SW 1271 (cell line): ENCODE data around the gene OCIAD1.
"Not testable (repeated sequence)": the region's sequence is repeated elsewhere in the genome, so short reads cannot be mapped to it uniquely, and the experiment has no call there.

ENCODE experiments used
- DNase-seq, 2 experiments: peaks; one replicate each; lab custom pipeline; 2025; lab: John Stamatoyannopoulos, UW

Gene OCIAD1, protein sequence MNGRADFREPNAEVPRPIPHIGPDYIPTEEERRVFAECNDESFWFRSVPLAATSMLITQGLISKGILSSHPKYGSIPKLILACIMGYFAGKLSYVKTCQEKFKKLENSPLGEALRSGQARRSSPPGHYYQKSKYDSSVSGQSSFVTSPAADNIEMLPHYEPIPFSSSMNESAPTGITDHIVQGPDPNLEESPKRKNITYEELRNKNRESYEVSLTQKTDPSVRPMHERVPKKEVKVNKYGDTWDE

DNA sequence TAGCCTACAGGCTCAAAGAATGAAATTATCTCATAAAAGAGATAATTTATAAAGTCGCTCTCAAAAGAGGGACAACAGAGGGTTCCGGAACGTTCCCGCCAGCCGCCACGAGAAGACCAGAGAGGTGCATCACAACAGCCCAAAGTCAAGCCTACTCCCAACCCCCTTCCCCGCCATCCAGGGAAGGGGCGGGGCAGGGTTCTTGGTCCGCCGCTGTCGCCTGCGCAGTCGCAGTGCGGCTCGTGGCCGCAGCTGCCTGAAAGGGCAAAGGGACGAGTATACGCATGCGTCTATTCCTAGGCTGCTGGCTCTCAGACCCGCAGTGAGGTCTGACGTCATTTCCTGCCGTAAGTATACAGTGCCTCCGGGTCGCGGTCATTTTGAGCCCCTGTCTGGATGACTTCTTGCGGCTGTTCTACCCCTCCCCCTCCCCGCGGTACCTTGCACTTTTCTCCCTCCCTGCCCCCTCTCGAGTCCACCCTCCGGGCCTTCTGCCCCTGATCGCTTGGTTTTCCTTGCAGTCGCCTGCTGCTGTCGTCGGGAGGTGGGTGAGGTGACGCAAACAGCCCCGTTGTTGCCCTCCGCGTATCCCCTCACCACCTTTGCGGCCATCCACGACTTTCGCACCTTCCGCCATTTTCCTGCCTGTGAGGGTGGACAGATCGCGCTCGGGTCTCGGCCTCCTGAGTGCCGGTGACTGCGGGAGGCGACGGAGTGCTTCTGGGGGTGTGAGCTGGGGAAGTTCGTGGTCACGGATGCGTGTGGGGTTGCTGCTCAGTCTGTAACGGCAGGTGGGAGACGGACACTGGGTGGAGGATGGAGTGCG lies at the start of gene OCIAD1:
Gene OCIAD1, plus strand, starts transcription at position 383 of the 826 bp plus-strand sequence. CDS start 1,537 bp downstream, outside the sequence.
- DNase-seq: peak; percentile 97 to 98

DNA sequence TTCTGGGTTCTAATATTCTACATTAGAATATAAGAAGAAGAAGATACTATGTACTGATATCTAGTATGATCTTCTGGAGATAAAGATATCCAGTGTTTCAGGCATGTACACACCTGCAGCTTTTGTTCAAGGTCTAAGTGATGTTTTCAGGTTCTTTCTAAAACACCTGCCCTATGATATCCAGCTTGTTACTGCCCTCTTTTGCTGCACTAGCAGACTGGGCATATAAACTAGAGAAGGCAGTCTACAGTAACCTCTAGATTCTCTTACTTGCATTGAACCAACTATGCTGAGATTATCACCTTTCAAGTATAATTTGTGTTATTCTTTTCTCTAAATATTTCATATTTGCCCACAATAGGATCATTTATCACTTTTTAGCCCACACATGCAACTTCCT lies 48.9 kb upstream of the OCIAD1 start:
- DNase-seq: no peak

DNA sequence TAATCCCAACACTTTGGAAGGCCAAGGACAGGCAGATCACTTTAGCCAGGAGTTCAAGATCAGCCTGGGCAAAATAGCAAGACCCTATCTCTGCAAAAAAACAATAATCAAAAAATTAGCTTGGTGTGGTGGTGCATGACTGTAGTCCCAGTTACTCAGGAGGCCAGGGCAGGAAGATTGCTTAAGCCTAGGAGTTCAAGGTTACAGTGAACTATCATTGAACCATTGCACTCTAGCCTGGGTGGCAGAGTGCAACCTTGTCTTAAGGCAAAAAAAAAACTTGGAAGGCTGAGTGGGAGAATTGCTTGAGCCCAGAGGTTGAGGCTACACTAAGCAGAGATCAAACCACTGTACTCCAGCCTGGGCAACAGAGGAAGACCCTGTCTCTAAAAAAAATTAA lies 45.6 kb upstream of the OCIAD1 start:
- no peak for DNase-seq

DNA sequence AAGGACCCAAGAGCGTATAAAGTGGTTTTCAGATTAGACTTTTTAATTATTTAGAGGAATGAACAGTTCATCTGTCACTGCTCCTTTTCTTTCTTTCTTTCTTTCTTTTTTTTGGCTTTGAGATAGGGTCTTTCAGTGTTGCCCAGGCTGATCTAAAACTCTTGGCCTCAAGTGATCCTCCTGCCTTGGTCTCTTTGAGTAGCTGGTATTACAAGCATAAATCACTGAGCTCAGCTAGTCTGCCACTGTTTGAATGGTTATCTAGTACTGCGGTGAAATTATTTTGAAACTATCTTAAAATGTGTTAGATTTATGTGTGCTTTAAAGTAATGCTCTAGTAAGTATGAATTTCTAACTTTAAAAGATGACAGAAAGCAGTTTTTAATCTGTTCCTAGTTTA lies 44.3 kb upstream of the OCIAD1 start:
- DNase-seq: no peak

DNA sequence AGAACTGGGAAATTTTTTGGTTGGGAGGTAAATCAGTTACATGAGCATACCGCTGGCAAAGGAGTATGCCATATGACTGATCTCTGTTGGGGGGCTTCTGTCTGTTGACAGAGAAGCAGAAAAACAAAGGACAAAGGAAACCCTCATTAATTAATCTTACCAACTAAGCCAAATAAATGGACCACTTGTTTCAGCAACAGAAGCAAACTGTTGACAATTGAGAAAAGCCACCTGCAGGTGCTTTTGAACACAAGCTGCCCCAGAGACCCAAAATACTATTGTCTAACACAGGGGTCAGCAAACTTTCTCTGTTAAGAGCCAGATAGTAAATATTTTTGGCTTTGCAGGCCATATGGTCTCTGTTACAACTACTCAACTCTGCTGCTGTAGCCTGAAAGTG lies 43.8 kb upstream of the OCIAD1 start:
- DNase-seq: no peak

DNA sequence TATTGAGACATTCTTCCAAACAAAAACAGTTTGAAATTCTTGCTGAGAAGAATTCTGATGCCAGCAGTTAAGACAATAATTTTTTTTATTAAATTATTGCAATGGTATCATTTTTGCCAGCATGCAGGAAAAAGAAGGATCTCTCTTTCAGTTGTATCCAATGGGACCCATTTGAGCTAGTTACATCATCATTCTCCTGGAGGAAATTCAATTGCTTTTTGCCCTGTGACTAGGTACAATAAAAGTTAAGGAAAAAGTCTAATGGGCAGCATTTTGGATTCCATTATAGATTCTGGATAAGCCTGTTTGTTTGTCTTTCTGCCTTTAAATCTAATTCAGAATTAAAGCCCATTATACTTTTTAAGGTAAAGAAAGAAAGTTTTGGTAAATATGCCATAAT lies 40.3 kb upstream of the OCIAD1 start:
- no peak for DNase-seq

DNA sequence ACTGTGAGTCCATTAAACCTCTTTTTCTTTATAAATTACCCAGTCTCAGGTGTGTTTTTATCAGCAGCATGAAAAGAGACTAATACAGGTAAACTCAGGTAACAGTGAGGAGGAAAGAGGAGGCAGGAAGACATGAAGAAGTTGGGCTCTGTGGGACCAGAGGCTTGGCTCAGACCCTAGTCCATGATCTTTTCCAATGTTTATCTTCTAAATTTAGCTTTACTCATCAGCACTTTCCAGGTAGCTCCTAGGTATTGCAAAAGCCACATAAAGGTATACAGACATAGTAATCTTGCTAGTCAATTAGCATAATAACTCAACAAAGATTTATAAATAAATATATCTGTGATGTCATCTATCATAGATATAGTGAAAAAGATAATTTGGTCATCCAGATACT lies 39.6 kb upstream of the OCIAD1 start:
- DNase-seq: no peak

DNA sequence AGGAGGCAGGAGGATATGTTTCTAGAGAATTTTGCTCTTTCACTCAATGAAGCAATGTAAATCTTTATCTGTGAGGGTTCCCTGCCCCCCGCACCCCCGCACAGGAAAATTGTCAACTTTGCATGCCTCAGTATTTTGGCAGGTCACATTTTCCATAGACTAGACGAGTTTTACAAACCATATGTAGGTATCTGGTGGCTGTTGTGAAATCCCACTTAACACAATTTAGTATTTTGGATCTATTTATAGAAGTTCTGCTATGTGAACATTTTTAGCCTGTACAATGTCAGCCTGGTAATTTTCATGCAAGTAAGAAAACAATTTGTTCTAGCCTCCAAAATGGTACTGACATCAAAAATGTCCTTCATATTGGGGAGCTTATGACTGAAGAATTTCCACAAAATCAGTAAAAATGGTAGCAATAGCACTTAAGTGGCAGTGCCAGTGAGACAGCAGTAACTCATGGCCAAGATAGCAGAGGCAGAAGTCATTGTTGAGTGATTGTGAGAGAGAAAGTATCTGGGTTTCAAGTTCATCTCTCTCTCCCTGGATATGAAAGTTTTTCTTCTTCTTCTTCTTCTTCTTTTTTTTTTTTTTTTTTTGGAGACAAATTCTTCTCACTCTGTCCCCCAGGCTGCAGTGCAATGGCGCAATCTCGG lies 38.4 kb upstream of the OCIAD1 start:
- DNase-seq: no peak

DNA sequence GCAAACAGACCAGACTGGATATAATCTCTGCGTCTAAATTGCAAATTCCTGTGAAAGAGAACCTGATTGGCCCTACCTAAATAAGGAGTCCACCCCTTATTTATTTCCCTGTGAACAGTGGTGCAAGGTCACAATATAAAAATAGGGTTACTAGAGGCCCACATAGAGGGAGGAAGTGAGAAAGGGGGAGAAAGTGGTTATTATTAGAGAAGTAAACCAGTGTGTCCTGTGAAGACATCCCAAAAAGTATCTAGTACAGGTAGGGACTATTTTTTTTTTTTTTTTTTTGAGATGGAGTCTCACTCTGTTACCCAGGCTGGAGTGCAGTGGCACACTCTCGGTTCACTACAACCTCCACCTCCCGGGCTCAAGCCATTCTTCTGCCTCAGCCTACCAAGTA lies 35.8 kb upstream of the OCIAD1 start:
- DNase-seq: no peak

DNA sequence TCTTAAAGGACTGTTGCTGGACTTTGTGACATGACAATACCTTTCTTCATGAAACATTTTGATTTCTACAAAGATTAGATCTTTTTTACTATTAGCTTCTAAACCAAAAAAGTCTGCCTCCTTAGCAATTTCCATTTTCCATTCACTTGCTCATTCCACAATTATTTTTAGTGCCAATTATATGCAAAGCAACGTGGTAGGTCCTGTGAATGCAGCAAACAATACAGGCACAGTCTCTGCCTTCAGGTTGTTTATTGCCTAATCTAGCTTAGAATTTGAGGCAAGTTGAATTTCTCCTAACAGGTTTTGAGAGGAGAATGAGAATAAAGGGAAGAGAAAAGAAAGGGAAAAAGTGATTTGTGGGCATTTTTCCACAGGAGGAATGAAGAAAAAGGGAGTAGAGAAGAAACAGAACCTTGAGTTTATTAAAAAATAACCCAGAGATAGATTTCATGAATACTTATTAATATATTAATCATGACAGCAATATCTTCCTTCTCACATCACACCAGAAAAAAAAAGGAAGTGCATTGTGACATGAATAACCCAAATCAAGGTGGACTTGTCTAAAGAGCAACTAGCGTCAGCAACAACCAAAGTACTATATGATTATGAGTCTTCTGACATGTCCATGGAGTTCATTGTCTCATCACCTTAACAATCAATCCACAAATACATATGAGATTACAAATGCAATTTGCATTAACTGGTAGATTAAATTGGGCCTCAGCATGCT lies 34.5 kb upstream of the OCIAD1 start:
- DNase-seq: no peak

DNA sequence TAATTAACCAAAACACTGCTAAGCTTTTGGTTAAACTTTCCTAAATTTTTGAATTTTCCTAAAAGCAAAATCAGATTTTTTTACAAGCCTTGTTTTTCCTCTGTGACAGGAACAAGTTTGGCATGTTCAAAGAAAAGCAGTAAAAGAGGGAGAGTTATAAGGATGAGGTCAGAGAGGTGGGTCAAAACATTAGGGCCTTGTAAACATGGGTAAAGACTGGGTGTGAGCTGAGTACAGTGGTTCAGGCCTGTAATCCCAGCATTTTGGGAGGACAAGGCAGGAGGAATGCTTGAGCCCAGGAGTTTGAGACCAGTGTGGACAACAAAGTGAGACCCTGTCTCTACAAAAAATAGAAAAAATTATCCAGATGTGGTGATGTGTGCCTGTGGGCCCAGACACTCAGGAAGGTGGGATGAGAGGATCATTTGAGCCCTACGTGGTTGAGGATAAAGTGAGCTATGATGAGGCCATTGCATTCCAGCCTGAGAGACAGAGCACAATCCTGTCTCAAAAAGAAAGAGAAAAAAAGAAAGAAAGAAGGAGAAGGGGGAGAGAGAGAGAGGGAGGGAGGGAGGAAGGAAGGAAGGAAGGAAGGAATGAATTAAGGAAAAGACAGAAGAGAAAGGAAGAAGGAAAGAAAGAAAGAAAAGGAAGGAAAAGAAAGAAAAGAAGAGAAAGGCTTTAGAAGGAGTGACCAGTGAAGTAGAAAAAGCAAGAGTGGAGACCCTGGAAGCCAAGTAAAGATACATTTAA lies 33.8 kb upstream of the OCIAD1 start:
- no peak for DNase-seq

DNA sequence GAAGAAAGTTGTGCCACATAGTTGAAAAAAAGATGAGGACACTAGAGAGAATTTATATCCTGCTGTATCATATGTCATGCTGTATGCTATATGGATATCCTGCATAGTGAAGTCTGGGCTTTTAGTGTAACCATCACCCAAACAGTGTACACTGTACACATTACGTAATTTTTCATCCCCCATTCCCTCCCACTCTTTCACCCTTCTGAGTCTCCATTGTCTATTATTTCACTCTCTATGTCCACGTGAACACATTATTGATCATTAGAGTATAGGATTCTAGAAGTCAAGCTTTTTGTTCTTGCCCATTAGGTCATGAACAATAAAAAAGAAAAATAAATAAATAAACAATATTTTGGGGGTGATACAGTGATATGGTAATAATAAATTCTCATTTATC lies 32.8 kb upstream of the OCIAD1 start:
- DNase-seq: no peak

DNA sequence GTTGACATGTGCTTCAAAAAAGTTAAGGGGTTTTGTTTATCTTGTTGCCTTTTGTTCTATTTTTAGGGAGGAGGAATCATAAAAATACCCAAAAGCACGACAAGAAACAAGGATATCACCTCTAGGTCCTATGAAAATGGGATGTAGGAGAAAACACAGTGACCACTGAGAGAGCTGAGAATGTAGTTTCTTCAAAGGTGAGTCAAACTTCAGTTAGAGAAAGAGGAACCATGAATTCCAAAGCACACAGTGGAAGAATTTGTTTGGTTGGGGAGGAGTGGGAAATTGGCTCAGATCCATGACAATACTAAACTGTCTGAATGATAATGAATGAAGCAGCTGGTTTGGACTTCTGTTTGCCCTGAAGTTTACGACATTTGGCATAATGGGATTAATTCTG lies 31.7 kb upstream of the OCIAD1 start:
- DNase-seq: no peak

DNA sequence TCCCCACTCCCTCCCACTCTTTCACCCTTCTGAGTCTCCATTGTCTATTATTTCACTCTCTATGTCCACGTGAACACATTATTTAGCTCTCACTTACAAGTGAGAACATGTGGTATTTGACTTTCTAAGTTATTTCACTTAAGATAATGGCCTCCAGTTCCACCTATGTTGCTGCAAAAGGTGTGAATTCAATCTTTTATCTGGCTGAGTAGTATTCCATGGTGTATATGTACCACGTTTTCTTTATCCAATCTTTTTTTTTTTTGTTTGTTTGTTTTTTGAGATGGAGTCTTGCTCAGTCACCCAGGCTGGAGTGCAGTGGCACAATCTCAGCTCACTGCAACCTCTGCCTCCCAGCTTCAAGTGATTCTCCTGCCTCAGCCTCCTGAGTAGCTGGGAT lies 30.7 kb upstream of the OCIAD1 start:
- DNase-seq: not testable (repeated sequence)

DNA sequence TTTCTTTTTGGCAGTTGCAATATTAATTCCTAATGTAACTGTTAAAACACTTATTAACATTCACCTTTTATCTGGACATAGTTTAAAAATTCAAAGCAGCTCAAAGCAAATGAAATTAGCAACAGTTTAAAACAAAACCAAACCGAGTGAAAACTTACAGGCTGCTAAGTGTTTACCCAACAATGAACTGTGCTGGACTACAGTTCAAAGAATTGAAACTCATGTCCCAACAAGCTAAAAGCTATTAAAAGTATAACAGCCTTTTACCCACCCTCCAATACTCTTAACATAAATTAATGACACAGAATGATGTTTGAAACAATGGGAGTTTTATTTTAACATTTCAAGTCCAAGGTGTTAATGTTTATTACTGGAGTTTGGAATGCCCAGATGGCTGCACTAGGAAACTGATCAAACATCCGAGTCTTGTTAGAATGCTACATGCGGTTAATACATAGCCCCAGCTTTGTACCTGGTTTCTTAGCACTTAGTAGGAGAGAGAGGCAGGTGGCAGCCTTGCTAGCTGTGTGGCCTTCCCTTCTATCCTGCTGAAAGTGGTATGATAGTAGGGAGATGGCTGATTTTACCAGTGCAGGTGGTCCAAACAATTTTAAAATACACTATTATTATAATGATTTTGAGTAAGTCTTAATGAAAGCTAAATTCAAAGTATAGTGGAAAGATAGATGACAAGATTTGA lies 29.7 kb upstream of the OCIAD1 start:
- no peak for DNase-seq

DNA sequence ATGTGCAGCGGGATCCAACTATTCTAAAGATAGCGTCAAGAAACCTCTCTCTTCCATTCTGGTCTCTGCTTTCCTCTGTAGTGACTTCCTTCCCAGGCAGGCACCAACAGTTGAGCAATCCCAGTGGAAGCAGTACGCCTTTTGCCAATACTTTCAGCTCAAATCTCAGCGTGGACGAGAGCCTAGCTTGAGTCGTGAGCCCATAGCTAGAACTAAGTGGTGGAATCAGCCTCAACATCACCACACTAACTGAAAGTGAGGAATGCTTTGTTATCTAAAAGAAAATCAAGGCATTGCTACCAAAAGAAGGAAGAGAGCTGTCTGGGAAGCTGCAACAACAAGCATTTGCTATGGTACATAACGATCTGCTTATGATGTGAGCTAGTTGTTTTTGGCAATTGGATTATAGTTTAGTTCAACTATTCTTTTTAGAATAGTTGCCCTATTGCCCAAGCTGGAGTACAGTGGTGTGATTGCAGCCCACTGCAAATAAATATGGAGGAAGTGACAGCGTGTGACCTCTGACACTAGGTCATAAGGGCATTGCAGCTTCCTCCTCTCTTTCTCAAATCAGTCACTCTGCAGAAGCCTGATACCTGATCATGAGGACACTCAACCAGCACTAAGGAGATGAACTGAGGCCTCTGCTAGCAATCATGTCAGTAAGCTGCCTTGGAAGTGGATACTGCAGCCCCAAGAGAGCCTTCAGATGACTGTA lies 26.1 kb upstream of the OCIAD1 start:
- no peak for DNase-seq

DNA sequence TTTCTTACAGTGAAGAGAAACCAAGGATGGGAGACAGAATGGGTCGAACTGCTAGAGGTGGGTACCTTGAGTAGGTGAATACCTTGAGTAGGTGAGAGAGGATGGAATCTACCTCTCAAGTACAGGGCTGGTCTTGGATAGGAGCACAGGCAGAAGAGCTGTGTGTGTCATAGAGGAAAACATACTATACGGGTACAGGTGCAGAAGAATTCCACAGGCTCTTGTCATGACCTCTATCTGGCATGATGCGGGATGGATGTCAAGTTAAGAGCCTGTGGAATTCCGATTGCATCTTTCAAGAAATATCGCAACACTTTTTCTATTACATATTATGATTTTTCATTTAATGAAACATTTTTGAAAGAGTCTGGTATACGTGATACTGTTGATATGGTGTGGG lies 18.0 kb upstream of the OCIAD1 start:
- no peak for DNase-seq

DNA sequence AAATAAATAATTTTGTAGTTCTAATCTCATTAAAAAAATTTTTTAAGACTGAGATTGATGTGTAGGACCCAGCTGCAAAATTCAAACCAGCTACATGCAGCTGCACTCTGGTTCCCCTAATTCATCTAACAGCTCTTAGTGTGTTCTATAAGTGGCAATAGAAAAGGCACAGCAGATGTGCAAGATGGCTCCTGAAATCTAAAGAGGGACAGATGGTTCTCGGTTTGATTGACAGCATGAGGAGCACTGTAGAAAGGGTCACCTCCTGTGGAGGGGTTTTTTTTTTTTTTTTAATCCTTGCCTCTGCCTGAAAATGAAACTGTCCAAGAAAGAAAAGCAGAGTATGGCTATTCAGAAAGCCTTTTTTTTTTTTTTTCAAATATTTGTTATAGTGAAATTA lies 16.9 kb upstream of the OCIAD1 start:
- DNase-seq: no peak

DNA sequence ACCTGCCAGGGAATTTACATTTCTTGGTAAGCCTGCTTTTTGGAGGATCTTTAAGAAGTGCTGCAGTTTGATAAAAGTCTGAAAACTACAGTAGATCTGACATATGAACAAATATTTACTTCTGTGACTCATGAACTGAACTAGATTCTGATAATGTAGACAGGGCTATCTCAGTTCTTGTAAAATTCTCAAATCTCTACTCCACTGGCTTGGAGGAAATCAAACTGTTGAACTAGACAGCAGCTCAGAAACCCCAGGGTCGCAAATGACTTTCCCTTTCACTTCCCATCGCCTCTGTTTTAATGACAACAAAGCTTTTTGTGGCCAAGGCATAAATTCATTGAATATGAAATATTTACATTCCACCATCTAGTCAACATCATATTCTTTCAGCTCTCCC lies 15.4 kb upstream of the OCIAD1 start:
- DNase-seq: no peak

DNA sequence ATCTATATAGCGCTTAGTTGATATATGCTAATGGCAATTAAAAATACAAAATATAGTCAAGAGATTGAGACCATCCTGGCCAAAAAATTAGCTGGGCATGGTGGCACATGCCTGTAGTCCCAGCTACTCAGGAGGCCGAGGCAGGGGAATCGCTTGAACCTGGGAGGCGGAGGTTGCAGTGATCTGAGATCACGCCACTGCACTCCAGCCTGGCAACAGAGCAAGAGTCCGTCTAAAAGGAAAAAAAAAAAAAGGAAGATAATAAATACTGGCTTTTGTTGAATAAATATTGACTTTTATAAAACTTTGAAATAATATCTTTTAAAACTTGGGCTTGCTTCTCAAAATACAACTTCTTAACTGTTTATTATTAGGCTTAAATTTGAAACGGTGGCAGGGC lies 14.6 kb upstream of the OCIAD1 start:
- DNase-seq: not testable (repeated sequence)
